CD4-positive, alpha-beta memory T cell (primary cell): ENCODE results near the gene MED19. TPM values are rescaled to one million over a fixed set of nuclear protein-coding genes. Genes with fewer than 3 reads are reported as not detected.
"Not testable (repeated sequence)": the region's sequence is repeated elsewhere in the genome, so short reads cannot be mapped to it uniquely, and the experiment has no call there.

Experiments used
- CTCF ChIA-PET: fragments of 350-600 bp; sonication (Branson Sonifier 250); formaldehyde crosslinking; loops from one replicate; lab custom pipeline; 2021; ENCODE audit warnings: inconsistent platforms; ENCODE audit not compliant: partially characterized antibody; lab: Charles Lee
- POLR2A ChIA-PET: fragments of 350-600 bp; sonication (Branson Sonifier 250); formaldehyde crosslinking; loops from one replicate; lab custom pipeline; 2021; ENCODE audit not compliant: partially characterized antibody; lab: Charles Lee
- DNase-seq, 5 donors: peaks; one replicate each; pipeline versions ENCODE4 v3.0.0 to v3.0.0-alpha.2; 2020 to 2022; ENCODE audit warnings: mixed read lengths in 1 of 5
- H3K27ac ChIP-seq: one replicate; pipeline ENCODE4 v1.7.0; 2013; ENCODE audit warnings: low read depth, low read length
- H3K27me3 ChIP-seq: 2 replicates; pipeline ENCODE4 v1.7.0; 2013; ENCODE audit warnings: mild to moderate bottlenecking, low read length, moderate library complexity; ENCODE audit not compliant: insufficient read depth
- H3K36me3 ChIP-seq: 2 replicates; pipeline ENCODE4 v1.7.0; 2013; ENCODE audit warnings: mild to moderate bottlenecking, low read length, moderate library complexity; ENCODE audit not compliant: insufficient read depth
- H3K4me1 ChIP-seq: 2 replicates; pipeline ENCODE4 v1.7.0; 2013; ENCODE audit warnings: mild to moderate bottlenecking, low read length, moderate library complexity; ENCODE audit not compliant: insufficient read depth
- H3K4me3 ChIP-seq, 2 donors: one replicate each; pipeline ENCODE4 v1.7.0; 2013; ENCODE audit warnings: low read length in 2 of 2, mild to moderate bottlenecking in 1 of 2
- H3K9me3 ChIP-seq, 2 donors: one replicate each; pipeline ENCODE4 v1.7.0; 2013; ENCODE audit warnings: low read length in 2 of 2, control low read depth in 1 of 2; ENCODE audit not compliant: control insufficient read depth in 1 of 2
- H3K27ac Mint-ChIP-seq, 7 donors: one replicate each; pipeline ENCODE4 v1.8.0; 2020 to 2021; ENCODE audit warnings: mixed read lengths in 7 of 7, mild to moderate bottlenecking in 6 of 7, inconsistent platforms in 3 of 7, moderate library complexity in 3 of 7
- H3K27me3 Mint-ChIP-seq, 2 donors: one replicate each; pipeline ENCODE4 v1.8.0; 2020 to 2021; ENCODE audit warnings: mixed read lengths in 2 of 2
- H3K36me3 Mint-ChIP-seq, 2 donors: one replicate each; pipeline ENCODE4 v1.8.0; 2020 to 2021; ENCODE audit warnings: mixed read lengths in 2 of 2, inconsistent platforms in 1 of 2, mild to moderate bottlenecking in 1 of 2
- H3K4me1 Mint-ChIP-seq, 4 donors: one replicate each; pipeline ENCODE4 v1.8.0; 2020 to 2021; ENCODE audit warnings: mixed read lengths in 4 of 4, mild to moderate bottlenecking in 1 of 4
- H3K4me3 Mint-ChIP-seq, 8 donors: one replicate each; pipeline ENCODE4 v1.8.0; 2020 to 2021; ENCODE audit warnings: mixed read lengths in 8 of 8, mild to moderate bottlenecking in 7 of 8, moderate library complexity in 6 of 8, inconsistent platforms in 3 of 8
- H3K9me3 Mint-ChIP-seq, 8 donors: one replicate each; pipeline ENCODE4 v1.8.0; 2020 to 2021; ENCODE audit warnings: mixed read lengths in 8 of 8, mild to moderate bottlenecking in 5 of 8, inconsistent platforms in 3 of 8, moderate library complexity in 1 of 8
- intact Hi-C: fragments of 100-400 bp; cut with micrococcal nuclease; formaldehyde crosslinking; loops from one replicate; pipeline ENCODE4 v1.15.1; 2023
- polyA plus RNA-seq, 2 donors: library from polyadenylated mRNA; unstranded; fragments of 300-500 nt; fragmentation: Illumina TruSeq; gene quantifications; one replicate each; pipeline ENCODE4 v1.2.3, GENCODE V29; 2021
- total RNA-seq, 2 experiments: library from RNA; stranded (reverse); gene quantifications; one replicate each; pipeline ENCODE4 v1.2.3, GENCODE V29; 2021

Gene MED19
- total and polyA plus RNA-seq, 4 experiments from 2014 or later = 15.2 to 20.2 (median 16.3) TPM

- DNase-seq = no peak
- intact Hi-C loops = loop anchor here (5.0 to 10.0 kb wide), 2 partner anchors 1432 to 1845 kb away; partner anchors contain the start of gene FAM111A
- no peaks in the 10 kb centered on the region for H3K9me3 Mint-ChIP-seq
- Histone ChIP-seq H3K4me3 (no peak overlapping the region), H3K27me3 (no peaks in the 10 kb centered on the region), H3K4me1 (peaks cover 33% of the 10 kb centered on the region), H3K36me3 (peaks cover 1% of the 10 kb centered on the region), H3K27ac (no peak overlapping the region), H3K9me3 (no peaks in the 10 kb centered on the region)
- peaks cover 3 to 32% of the 10 kb centered on the region in 2 donors for H3K36me3 Mint-ChIP-seq
- POLR2A ChIA-PET = interaction anchor here (0.7 to 2.6 kb wide), 4 partner anchors 9 to 253 kb away, joined by 3 to 29 read pairs (median 4); partner anchors contain the start of gene SELENOH
- no peaks in the 10 kb centered on the region for H3K27me3 Mint-ChIP-seq
- CTCF ChIA-PET = interaction anchor here (1.1 to 5.3 kb wide), 4 partner anchors 8 to 142 kb away, joined by 4 to 30 read pairs (median 5); partner anchors contain the start of gene UBE2L6
- H3K4me3 Mint-ChIP-seq = peak overlapping the region in 1 of 8 donors; percentile 21
- H3K27ac Mint-ChIP-seq = peak overlapping the region in 5 of 7 donors; percentile 3 to 79 (median 51)
- peaks cover 31 to 62% (median 44%) of the 10 kb centered on the region in 4 donors for H3K4me1 Mint-ChIP-seq
Observed at GRCh38 chr11:57709802-57710367, 2.1 kb downstream of the MED19 start.

- H3K4me3 Mint-ChIP-seq, H3K27me3 ChIP-seq, H3K9me3 ChIP-seq, H3K9me3 Mint-ChIP-seq, H3K27ac Mint-ChIP-seq, H3K4me1 ChIP-seq, H3K27ac ChIP-seq, intact Hi-C loops, DNase-seq, H3K27me3 Mint-ChIP-seq, H3K4me3 ChIP-seq: not testable (repeated sequence)
- ChIA-PET POLR2A (interaction anchor here (0.6 kb wide), 1 partner anchor 13 kb away, joined by 3 read pairs; no protein-coding TSS in a partner anchor), CTCF (interaction anchor here (3.3 kb wide), 1 partner anchor 95 kb away, joined by 17 read pairs; no protein-coding TSS in a partner anchor)
- Mint-ChIP-seq H3K4me1 (peaks cover 11 to 20% (median 12%) of the 10 kb centered on the region in 4 donors), H3K36me3 (peaks cover 19 to 47% of the 10 kb centered on the region in 2 donors)
- peaks cover 27% of the 10 kb centered on the region for H3K36me3 ChIP-seq
Observed at GRCh38 chr11:57705432-57705831, 6.6 kb downstream of the MED19 start.

DNA sequence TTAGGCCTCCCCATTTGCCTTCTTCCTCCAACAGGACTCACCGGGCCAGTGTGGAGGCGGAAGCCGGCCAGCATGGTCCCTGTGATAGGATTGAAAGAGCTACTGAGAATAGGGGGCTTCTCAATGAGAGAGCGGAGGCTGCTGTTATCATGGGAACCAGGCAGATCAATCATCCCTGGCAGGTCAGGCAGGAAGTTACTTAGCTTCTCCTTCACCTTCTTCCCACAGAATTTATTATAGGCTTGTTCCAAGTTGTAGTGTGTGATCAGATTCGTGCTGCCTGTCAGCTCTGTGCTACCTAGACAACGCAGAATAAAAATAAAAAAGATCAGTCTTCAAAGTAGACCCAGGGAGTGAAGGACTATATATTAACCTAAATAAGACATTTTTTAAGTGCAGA lies 7.1 kb downstream of the MED19 start:
- H3K4me1 Mint-ChIP-seq = peaks cover 8 to 15% (median 10%) of the 10 kb centered on the region in 4 donors
- no peaks in the 10 kb centered on the region for H3K27me3 Mint-ChIP-seq
- Histone ChIP-seq H3K36me3 (peaks cover 28% of the 10 kb centered on the region), H3K4me1 (no peaks in the 10 kb centered on the region), H3K4me3 (no peak overlapping the region), H3K9me3 (no peaks in the 10 kb centered on the region), H3K27ac (no peak overlapping the region), H3K27me3 (no peaks in the 10 kb centered on the region)
- H3K27ac Mint-ChIP-seq = peak overlapping the region in 1 of 7 donors; percentile 37
- ChIA-PET POLR2A (no interaction called here), CTCF (interaction anchor here (3.3 kb wide), 1 partner anchor 96 kb away, joined by 17 read pairs; no protein-coding TSS in a partner anchor)
- no peak overlapping the region for H3K4me3 Mint-ChIP-seq
- no peak for DNase-seq
- H3K9me3 Mint-ChIP-seq = no peaks in the 10 kb centered on the region
- intact Hi-C loops = no loop called here
- peaks cover 21 to 49% of the 10 kb centered on the region in 2 donors for H3K36me3 Mint-ChIP-seq

- Mint-ChIP-seq H3K4me3 (no peak overlapping the region), H3K36me3 (peaks cover 32 to 62% of the 10 kb centered on the region in 2 donors), H3K27ac (peak overlapping the region in 1 of 7 donors; percentile 43), H3K9me3 (no peaks in the 10 kb centered on the region), H3K27me3 (no peaks in the 10 kb centered on the region), H3K4me1 (peaks cover 3 to 6% (median 4%) of the 10 kb centered on the region in 4 donors)
- no peaks in the 10 kb centered on the region for H3K4me1 ChIP-seq
- intact Hi-C loops = no loop called here
- POLR2A ChIA-PET = interaction anchor here (1.0 to 1.5 kb wide), 2 partner anchors 9 to 10 kb away, joined by 5 read pairs; partner anchors contain the start of genes MED19 and TMX2
- CTCF ChIA-PET = interaction anchor here (0.7 to 3.3 kb wide), 3 partner anchors 31 to 99 kb away, joined by 3 to 17 read pairs (median 4); no protein-coding TSS in a partner anchor
- H3K27ac ChIP-seq = no peak overlapping the region
- no peak overlapping the region for H3K4me3 ChIP-seq
- no peak for DNase-seq
- peaks cover 44% of the 10 kb centered on the region for H3K36me3 ChIP-seq
- no peaks in the 10 kb centered on the region for H3K9me3 ChIP-seq
- no peaks in the 10 kb centered on the region for H3K27me3 ChIP-seq
Observed at GRCh38 chr11:57703341-57703740, 8.7 kb downstream of the MED19 start.

GRCh38 chr11:57700425-57700824 lies 11.6 kb downstream of the MED19 start:
- Histone ChIP-seq H3K4me1 (no peaks in the 10 kb centered on the region), H3K27ac (no peak overlapping the region), H3K9me3 (no peaks in the 10 kb centered on the region), H3K36me3 (peaks cover 63% of the 10 kb centered on the region), H3K27me3 (no peaks in the 10 kb centered on the region), H3K4me3 (no peak overlapping the region)
- Mint-ChIP-seq H3K27ac (no peak overlapping the region), H3K9me3 (no peaks in the 10 kb centered on the region), H3K4me1 (no peaks in the 10 kb centered on the region), H3K4me3 (no peak overlapping the region), H3K27me3 (no peaks in the 10 kb centered on the region), H3K36me3 (peaks cover 42 to 74% of the 10 kb centered on the region in 2 donors)
- intact Hi-C loops = no loop called here
- ChIA-PET CTCF (interaction anchor here (1.8 kb wide), 1 partner anchor 100 kb away, joined by 6 read pairs; no protein-coding TSS in a partner anchor), POLR2A (no interaction called here)
- no peak for DNase-seq

GRCh38 chr11:57699813-57700212 lies 12.2 kb downstream of the MED19 start:
- Histone ChIP-seq H3K27ac (no peak overlapping the region), H3K27me3 (no peaks in the 10 kb centered on the region), H3K36me3 (peaks cover 67% of the 10 kb centered on the region), H3K9me3 (no peaks in the 10 kb centered on the region), H3K4me3 (no peak overlapping the region), H3K4me1 (no peaks in the 10 kb centered on the region)
- Mint-ChIP-seq H3K4me1 (no peaks in the 10 kb centered on the region), H3K4me3 (no peak overlapping the region), H3K27me3 (no peaks in the 10 kb centered on the region), H3K36me3 (peaks cover 42 to 75% of the 10 kb centered on the region in 2 donors), H3K27ac (peak overlapping the region in 2 of 7 donors; percentile 37 to 39), H3K9me3 (no peaks in the 10 kb centered on the region)
- intact Hi-C loops = no loop called here
- DNase-seq = no peak
- CTCF ChIA-PET = no interaction called here
- POLR2A ChIA-PET = no interaction called here

DNA sequence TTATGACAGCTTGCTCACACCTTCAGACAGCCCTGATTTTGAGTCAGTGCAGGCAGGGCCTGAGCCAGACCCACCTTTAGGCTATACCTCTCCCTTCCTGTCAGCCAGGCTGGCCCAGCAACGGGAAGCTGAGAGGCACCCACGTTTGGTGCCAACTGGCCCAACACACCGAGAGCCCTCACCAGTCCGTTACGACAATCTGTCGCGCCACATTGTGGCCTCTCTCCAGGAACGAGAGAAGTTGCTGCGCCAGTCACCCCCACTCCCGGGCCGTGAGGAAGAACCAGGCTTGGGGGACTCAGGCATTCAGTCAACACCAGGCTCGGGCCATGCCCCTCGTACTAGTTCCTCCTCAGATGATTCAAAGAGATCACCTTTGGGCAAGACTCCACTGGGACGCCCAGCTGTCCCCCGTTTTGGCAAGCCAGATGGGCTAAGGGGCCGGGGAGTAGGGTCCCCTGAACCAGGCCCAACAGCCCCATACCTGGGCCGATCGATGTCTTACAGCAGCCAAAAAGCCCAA lies 13.1 kb downstream of the MED19 start:
- no peaks in the 10 kb centered on the region for H3K9me3 Mint-ChIP-seq
- Histone ChIP-seq H3K36me3 (peaks cover 61% of the 10 kb centered on the region), H3K27me3 (no peaks in the 10 kb centered on the region), H3K27ac (no peak overlapping the region), H3K4me1 (no peaks in the 10 kb centered on the region), H3K4me3 (no peak overlapping the region), H3K9me3 (no peaks in the 10 kb centered on the region)
- H3K4me3 Mint-ChIP-seq = no peak overlapping the region
- intact Hi-C loops = no loop called here
- no peak overlapping the region for H3K27ac Mint-ChIP-seq
- H3K27me3 Mint-ChIP-seq = no peaks in the 10 kb centered on the region
- POLR2A ChIA-PET = no interaction called here
- H3K4me1 Mint-ChIP-seq = no peaks in the 10 kb centered on the region
- peaks cover 38 to 70% of the 10 kb centered on the region in 2 donors for H3K36me3 Mint-ChIP-seq
- no peak for DNase-seq
- CTCF ChIA-PET = interaction anchor here (1.2 kb wide), 2 partner anchors 16 to 24 kb away, joined by 3 to 4 read pairs; no protein-coding TSS in a partner anchor
